ENCODE results near the gene ADAM30.

- TF ChIP-seq ZNF148 (tag by site-specific recombination; IDR thresholded peaks at IDR 0.05; ENCODE audit: borderline replicate concordance), result no peak
- TF ChIP-seq ZNF707 (tag by site-specific recombination; IDR thresholded peaks at IDR 0.05), result no peak
- TF ChIP-seq ZNF571 (tag by site-specific recombination; IDR thresholded peaks at IDR 0.05), result no peak
- no peak for TF ChIP-seq ZNF366 (tag by site-specific recombination; conservative IDR thresholded peaks at IDR 0.05)
- TF ChIP-seq KLF1 (tag by site-specific recombination; IDR thresholded peaks at IDR 0.05), result no peak
- TF ChIP-seq, protein P1, sequence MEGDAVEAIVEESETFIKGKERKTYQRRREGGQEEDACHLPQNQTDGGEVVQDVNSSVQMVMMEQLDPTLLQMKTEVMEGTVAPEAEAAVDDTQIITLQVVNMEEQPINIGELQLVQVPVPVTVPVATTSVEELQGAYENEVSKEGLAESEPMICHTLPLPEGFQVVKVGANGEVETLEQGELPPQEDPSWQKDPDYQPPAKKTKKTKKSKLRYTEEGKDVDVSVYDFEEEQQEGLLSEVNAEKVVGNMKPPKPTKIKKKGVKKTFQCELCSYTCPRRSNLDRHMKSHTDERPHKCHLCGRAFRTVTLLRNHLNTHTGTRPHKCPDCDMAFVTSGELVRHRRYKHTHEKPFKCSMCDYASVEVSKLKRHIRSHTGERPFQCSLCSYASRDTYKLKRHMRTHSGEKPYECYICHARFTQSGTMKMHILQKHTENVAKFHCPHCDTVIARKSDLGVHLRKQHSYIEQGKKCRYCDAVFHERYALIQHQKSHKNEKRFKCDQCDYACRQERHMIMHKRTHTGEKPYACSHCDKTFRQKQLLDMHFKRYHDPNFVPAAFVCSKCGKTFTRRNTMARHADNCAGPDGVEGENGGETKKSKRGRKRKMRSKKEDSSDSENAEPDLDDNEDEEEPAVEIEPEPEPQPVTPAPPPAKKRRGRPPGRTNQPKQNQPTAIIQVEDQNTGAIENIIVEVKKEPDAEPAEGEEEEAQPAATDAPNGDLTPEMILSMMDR (tag by site-specific recombination; IDR thresholded peaks at IDR 0.05), result no peak
Observed at GRCh38 chr1:119878171-119878570, 18.1 kb downstream of the ADAM30 start.

All from HEK293 (cell line).